Sigmoid colon (tissue), 7 donors: ENCODE measurements around the gene RFT1. TPM values are rescaled to one million over a fixed set of nuclear protein-coding genes. Genes with fewer than 3 reads are reported as not detected.

Experiments used
- DNase-seq: peaks from one replicate; pipeline ENCODE4 v3.0.0-alpha.2; 2019
- H3K27ac ChIP-seq, 4 donors: fragments of 200-600 bp; sonication (generic); one replicate each; pipeline ENCODE4 v1.5.1; 2016 to 2019; ENCODE audit warnings: mild to moderate bottlenecking in 1 of 4
- H3K27me3 ChIP-seq, 3 donors: fragments of 200-600 bp; sonication (generic); one replicate each; pipeline ENCODE4 v1.5.1; 2019; ENCODE audit warnings: mild to moderate bottlenecking in 1 of 3
- H3K36me3 ChIP-seq, 4 donors: fragments of 200-600 bp; sonication (generic); one replicate each; pipeline ENCODE4 v1.5.1; 2016 to 2019
- H3K4me1 ChIP-seq, 4 donors: fragments of 200-600 bp; sonication (generic); one replicate each; pipeline ENCODE4 v1.5.1; 2017 to 2019
- H3K4me3 ChIP-seq, 4 donors: fragments of 200-600 bp; sonication (generic); one replicate each; pipeline ENCODE4 v1.5.1; 2017 to 2019; ENCODE audit warnings: mild to moderate bottlenecking in 2 of 4, moderate library complexity in 1 of 4
- H3K9me3 ChIP-seq, 4 donors: fragments of 200-600 bp in 3 of 4; sonication (generic) in 3 of 4; one replicate each; pipeline versions ENCODE4 v1.5.1 to v1.6.1; 2013 to 2019
- EP300 ChIP-seq, 4 donors: sonication (generic); formaldehyde crosslinking; IDR thresholded peaks; one replicate each; pipeline ENCODE4 v1.6.1; 2017; ENCODE audit warnings: antibody characterized with exemption in 4 of 4
- POLR2A ChIP-seq, 2 donors: fragments of 450-650 bp; IDR thresholded peaks; one replicate each; pipeline ENCODE4 v1.6.1; 2016; ENCODE audit warnings: antibody characterized with exemption in 2 of 2, mild to moderate bottlenecking in 2 of 2, moderate library complexity in 2 of 2
- POLR2AphosphoS5 ChIP-seq, 4 donors: sonication (generic); formaldehyde crosslinking; IDR thresholded peaks; one replicate each; pipeline ENCODE4 v1.6.1; 2017; ENCODE audit warnings: antibody characterized with exemption in 4 of 4
- WGBS, 2 donors: extraction: QIAGEN DNeasy Blood & Tissue Kit; methylation state at CpG; one replicate each; pipeline ENCODE4 v1.1.7; 2013; 5-methylcytosine and 5-hydroxymethylcytosine counted together
- intact Hi-C: fragments of 100-400 bp; cut with DNase I; formaldehyde crosslinking; loops from one replicate; pipeline ENCODE4 v1.15.1; 2023
- polyA plus RNA-seq, 3 donors: library from polyadenylated mRNA; stranded (reverse); fragments of 200-250 nt; gene quantifications; one replicate each; pipeline ENCODE4 v1.2.3, GENCODE V29; 2013
- total RNA-seq, 4 donors: library from RNA; depleted of rRNA; stranded (reverse); fragments of >200 nt; gene quantifications; one replicate each; pipeline ENCODE4 v1.1.0, GENCODE V29; 2016
- TF ChIP-seq, protein P1 (sequence below), 4 experiments: fragments of 450-650 bp in 3 of 4; fragments of 200-600 bp in 1 of 4; IDR thresholded peaks; one replicate each; pipeline ENCODE4 v1.5.1; 2016 to 2019; ENCODE audit warnings: antibody characterized with exemption in 4 of 4, mild to moderate bottlenecking in 3 of 4, moderate library complexity in 2 of 4
- donor health status: healthy with polysubstance abuse.
- donor health status: Bipolar disorder and iron deficiency.
- donor health status: healthy.

The RFT1 gene
- total and polyA plus RNA-seq, 7 donors, result 3.0 to 13.2 (median 6.3) TPM

DNA sequence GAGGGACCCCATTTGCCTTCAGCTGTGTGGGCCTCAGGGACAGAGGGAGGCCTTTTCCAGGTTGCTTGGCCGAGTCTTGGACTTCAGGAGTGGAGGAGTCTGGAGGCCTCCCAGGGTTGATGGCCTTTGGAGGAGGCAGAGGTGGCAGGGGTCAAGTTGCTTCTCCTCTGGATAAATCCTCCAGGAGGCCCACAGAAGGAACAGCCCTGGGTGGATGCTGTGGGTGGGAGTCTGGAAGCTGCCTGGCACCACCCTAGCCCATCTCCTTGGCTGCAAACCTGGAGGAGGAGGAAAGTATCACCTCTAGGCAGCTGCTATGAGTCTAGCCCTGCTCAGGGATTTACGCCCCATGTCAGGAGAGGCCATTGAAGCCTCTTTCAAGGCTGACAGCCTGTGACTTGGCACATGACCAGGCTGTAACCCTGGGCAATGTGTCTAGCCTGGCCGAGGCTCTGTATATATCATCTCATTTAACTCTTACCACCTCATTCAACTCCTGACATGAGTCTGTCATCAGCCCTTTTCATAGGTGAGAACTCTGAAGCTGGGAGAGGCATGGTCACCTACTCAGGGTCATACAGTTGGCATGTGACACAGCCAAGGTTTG lies 27.8 kb upstream of the RFT1 start:
- Histone ChIP-seq H3K4me3 (no peak overlapping the region), H3K27me3 (peaks cover 0 to 20% (median 0%) of the 10 kb centered on the region in 3 donors), H3K27ac (no peak overlapping the region), H3K9me3 (no peaks in the 10 kb centered on the region), H3K4me1 (peaks cover 0 to 38% (median 20%) of the 10 kb centered on the region in 4 donors), H3K36me3 (no peaks in the 10 kb centered on the region)
- intact Hi-C loops, result no loop called here
- TF ChIP-seq POLR2AphosphoS5 (IDR thresholded peaks at IDR 0.05) (no peak), EP300 (IDR thresholded peaks at IDR 0.05) (no peak), POLR2A (IDR thresholded peaks at IDR 0.05) (no peak)
- TF ChIP-seq, protein P1, sequence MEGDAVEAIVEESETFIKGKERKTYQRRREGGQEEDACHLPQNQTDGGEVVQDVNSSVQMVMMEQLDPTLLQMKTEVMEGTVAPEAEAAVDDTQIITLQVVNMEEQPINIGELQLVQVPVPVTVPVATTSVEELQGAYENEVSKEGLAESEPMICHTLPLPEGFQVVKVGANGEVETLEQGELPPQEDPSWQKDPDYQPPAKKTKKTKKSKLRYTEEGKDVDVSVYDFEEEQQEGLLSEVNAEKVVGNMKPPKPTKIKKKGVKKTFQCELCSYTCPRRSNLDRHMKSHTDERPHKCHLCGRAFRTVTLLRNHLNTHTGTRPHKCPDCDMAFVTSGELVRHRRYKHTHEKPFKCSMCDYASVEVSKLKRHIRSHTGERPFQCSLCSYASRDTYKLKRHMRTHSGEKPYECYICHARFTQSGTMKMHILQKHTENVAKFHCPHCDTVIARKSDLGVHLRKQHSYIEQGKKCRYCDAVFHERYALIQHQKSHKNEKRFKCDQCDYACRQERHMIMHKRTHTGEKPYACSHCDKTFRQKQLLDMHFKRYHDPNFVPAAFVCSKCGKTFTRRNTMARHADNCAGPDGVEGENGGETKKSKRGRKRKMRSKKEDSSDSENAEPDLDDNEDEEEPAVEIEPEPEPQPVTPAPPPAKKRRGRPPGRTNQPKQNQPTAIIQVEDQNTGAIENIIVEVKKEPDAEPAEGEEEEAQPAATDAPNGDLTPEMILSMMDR (IDR thresholded peaks at IDR 0.05), result no peak
- 55 to 72% methylated on average over 3 of the region's 3 CpGs for WGBS, 2 donors
- no peak for DNase-seq

DNA sequence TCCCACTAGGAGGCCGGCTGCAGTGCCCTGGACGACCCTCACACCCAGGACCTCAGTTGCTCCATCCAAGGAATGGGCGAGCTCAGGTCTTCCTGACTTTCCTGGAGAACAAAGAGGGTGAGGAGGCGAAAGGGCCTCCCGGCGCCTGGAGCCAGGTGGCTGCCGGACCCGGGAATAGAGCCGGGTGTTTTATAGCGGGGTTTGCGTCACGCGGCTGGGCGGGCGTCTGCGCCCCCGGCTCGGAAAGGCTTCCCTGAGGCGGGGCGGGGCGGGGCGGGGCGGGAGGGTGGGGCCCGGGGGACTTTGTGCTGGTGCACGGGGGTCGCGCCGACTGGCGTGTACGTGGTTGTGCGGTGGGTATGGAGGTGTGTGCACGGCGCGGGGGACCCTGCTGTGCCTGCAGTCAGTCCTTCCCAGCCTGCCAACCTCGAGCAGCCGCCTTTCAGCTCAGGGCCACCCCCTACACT lies 26.2 kb upstream of the RFT1 start:
- Histone ChIP-seq H3K27ac (no peak overlapping the region), H3K9me3 (no peaks in the 10 kb centered on the region), H3K36me3 (no peaks in the 10 kb centered on the region), H3K27me3 (peaks cover 0 to 20% (median 0%) of the 10 kb centered on the region in 3 donors), H3K4me3 (peak overlapping the region in 1 of 4 donors; percentile 12), H3K4me1 (peaks cover 0 to 25% (median 20%) of the 10 kb centered on the region in 4 donors)
- 2 to 10% methylated on average over 36 of the region's 36 CpGs for WGBS, 2 donors
- TF ChIP-seq POLR2AphosphoS5 (IDR thresholded peaks at IDR 0.05), result peak in 2 of 4 donors; percentile 20 to 35
- no peak for TF ChIP-seq POLR2A (IDR thresholded peaks at IDR 0.05)
- TF ChIP-seq, protein P1 (IDR thresholded peaks at IDR 0.05), result no peak
- TF ChIP-seq EP300 (IDR thresholded peaks at IDR 0.05), result no peak
- DNase-seq, result no peak
- intact Hi-C loops, result no loop called here

DNA sequence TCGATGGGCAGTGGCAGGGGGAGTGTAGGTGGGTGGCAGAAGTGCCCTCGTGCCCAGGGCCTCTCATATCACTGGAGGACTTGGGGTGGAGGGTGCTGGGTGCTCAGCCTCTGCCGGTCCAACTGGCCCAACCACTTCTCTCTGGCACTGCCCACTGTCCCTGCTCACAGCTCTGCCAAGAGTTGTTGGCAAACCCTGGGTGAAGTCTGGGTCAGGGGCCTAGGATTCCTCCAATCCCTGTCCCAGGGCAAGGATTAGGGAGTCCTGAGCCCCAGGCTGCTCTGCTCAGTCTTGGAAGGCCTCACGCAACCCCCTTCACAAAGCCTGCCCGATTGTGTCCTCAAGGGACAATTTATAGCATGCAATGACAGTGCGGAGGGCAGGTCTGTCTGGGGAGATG lies 25.5 kb upstream of the RFT1 start:
- H3K4me3 ChIP-seq, result no peak overlapping the region
- intact Hi-C loops, result no loop called here
- H3K36me3 ChIP-seq, result no peaks in the 10 kb centered on the region
- 16 to 67% methylated on average over 6 of the region's 6 CpGs for WGBS, 2 donors
- no peak overlapping the region for H3K27ac ChIP-seq
- TF ChIP-seq EP300 (IDR thresholded peaks at IDR 0.05) (no peak), POLR2AphosphoS5 (IDR thresholded peaks at IDR 0.05) (no peak), POLR2A (IDR thresholded peaks at IDR 0.05) (no peak)
- TF ChIP-seq, protein P1 (IDR thresholded peaks at IDR 0.05), result no peak
- peaks cover 0 to 24% (median 19%) of the 10 kb centered on the region in 4 donors for H3K4me1 ChIP-seq
- peaks cover 0 to 20% (median 0%) of the 10 kb centered on the region in 3 donors for H3K27me3 ChIP-seq
- no peaks in the 10 kb centered on the region for H3K9me3 ChIP-seq
- DNase-seq, result no peak

DNA sequence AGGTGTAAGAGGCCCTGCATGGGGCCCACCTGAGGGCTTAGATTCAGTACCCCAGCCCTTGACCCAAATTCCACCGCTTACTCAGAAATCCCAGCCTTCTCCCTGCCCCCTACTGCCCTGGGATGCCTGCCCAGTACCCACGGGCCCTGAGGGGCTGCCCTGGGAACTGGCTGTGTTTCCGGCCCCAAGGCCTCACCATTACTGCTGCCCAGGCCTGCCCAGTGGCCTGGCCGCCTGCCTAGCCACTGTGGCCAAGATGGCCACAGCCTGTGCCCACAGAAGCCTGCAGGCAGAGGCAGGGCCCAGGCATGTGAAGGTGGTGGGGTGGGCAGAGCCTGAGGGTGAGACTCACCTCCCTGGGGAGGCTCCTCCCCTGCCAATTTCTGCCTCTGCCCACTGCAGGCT lies 24.6 kb upstream of the RFT1 start:
- WGBS, 2 donors, result 73 to 84% methylated on average over 4 of the region's 4 CpGs

DNA sequence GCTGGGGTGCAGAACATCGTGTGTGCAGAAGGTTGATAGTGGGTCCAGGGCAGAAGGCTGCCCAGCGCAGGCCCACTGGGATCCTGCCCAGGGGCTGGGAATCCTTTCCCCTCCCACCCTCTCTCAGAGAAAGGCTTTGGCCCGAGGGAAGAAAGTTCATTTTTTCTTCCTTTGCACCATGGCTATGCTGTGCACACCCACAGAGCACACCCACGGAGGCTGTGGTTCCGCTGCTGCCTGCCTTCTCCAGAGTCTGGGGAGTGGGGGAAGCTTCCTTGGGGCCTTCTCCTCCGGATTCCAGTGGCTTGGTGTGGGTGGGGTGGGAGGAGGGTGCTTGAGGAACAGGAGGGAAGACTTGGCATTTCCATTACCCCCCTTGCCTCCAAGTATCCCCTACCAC lies 23.7 kb upstream of the RFT1 start:
- H3K9me3 ChIP-seq, result no peaks in the 10 kb centered on the region
- H3K27ac ChIP-seq, result no peak overlapping the region
- intact Hi-C loops, result no loop called here
- TF ChIP-seq, protein P1 (IDR thresholded peaks at IDR 0.05), result no peak
- TF ChIP-seq EP300 (IDR thresholded peaks at IDR 0.05) (no peak), POLR2A (IDR thresholded peaks at IDR 0.05) (no peak), POLR2AphosphoS5 (IDR thresholded peaks at IDR 0.05) (no peak)
- H3K36me3 ChIP-seq, result no peaks in the 10 kb centered on the region
- peaks cover 0 to 9% (median 8%) of the 10 kb centered on the region in 4 donors for H3K4me1 ChIP-seq
- H3K4me3 ChIP-seq, result no peak overlapping the region
- peaks cover 0 to 20% (median 0%) of the 10 kb centered on the region in 3 donors for H3K27me3 ChIP-seq
- WGBS, 2 donors, result 48 to 68% methylated on average over 6 of the region's 6 CpGs
- no peak for DNase-seq

More for the DNA sequence above, 24.6 kb upstream of the RFT1 start:
- intact Hi-C loops, result no loop called here
- Histone ChIP-seq H3K4me3 (no peak overlapping the region), H3K27ac (no peak overlapping the region), H3K36me3 (no peaks in the 10 kb centered on the region), H3K9me3 (no peaks in the 10 kb centered on the region), H3K4me1 (peaks cover 0 to 18% (median 12%) of the 10 kb centered on the region in 4 donors), H3K27me3 (peaks cover 0 to 20% (median 0%) of the 10 kb centered on the region in 3 donors)
- no peak for TF ChIP-seq POLR2A (IDR thresholded peaks at IDR 0.05)
- no peak for DNase-seq
